Activated T-helper 1 cell treated with anti-CD3 and anti-CD28 coated beads, Interleukin-12 subunit alpha, Interleukin-12 subunit beta, Interleukin-2, Interleukin-4 antibody, amounts not matched to agents 30 ng/mL and 10 ng/mL and 1 ng/mL, durations not matched to agents 14 hours and 24 hours and 36 hours (primary cell): ENCODE measurements around the gene PRKG1. TPM values are rescaled to one million over a fixed set of nuclear protein-coding genes. Genes with fewer than 3 reads are reported as not detected.

ENCODE experiments used
- DNase-seq: peaks from one replicate; pipeline ENCODE4 v3.0.0; 2021; ENCODE audit warnings: low spot score
- H3K27ac Mint-ChIP-seq: one replicate; pipeline ENCODE4 v1.8.0; 2021; ENCODE audit warnings: mild to moderate bottlenecking, mixed read lengths
- H3K27me3 Mint-ChIP-seq: one replicate; pipeline ENCODE4 v1.8.0; 2022; ENCODE audit warnings: mild to moderate bottlenecking, moderate library complexity, mixed read lengths; ENCODE audit not compliant: insufficient read depth
- H3K36me3 Mint-ChIP-seq: one replicate; pipeline ENCODE4 v1.8.0; 2021; ENCODE audit warnings: low read depth, mixed read lengths
- H3K4me1 Mint-ChIP-seq: one replicate; pipeline ENCODE4 v1.8.0; 2021; ENCODE audit warnings: low read depth, mixed read lengths
- H3K4me3 Mint-ChIP-seq: one replicate; pipeline ENCODE4 v1.8.0; 2021; ENCODE audit warnings: mild to moderate bottlenecking, moderate library complexity, mixed read lengths
- H3K9me3 Mint-ChIP-seq: one replicate; pipeline ENCODE4 v1.8.0; 2021; ENCODE audit warnings: mixed read lengths
- intact Hi-C: fragments of 100-400 bp; cut with micrococcal nuclease; formaldehyde crosslinking; loops from one replicate; pipeline ENCODE4 v1.15.1; 2024
- total RNA-seq: library from RNA; stranded (reverse); gene quantifications from 2 replicates; pipeline ENCODE4 v1.2.3, GENCODE V29; 2022

The PRKG1 gene
- total RNA-seq, 1 donor from 2014 or later = not detected

GRCh38 chr10:52040486-52040885 lies 966.2 kb downstream of the PRKG1 start:
- Mint-ChIP-seq H3K27me3 (peaks cover 2% of the 10 kb centered on the region), H3K4me1 (no peaks in the 10 kb centered on the region), H3K4me3 (no peak overlapping the region), H3K36me3 (no peaks in the 10 kb centered on the region), H3K9me3 (no peaks in the 10 kb centered on the region), H3K27ac (no peak overlapping the region)
- intact Hi-C loops = no loop called here
- DNase-seq = no peak

GRCh38 chr10:52043811-52044210 lies 969.5 kb downstream of the PRKG1 start:
- no peaks in the 10 kb centered on the region for H3K36me3 Mint-ChIP-seq
- H3K27me3 Mint-ChIP-seq = peaks cover 2% of the 10 kb centered on the region
- intact Hi-C loops = no loop called here
- no peaks in the 10 kb centered on the region for H3K9me3 Mint-ChIP-seq
- H3K4me1 Mint-ChIP-seq = no peaks in the 10 kb centered on the region
- no peak for DNase-seq
- no peak overlapping the region for H3K4me3 Mint-ChIP-seq
- no peak overlapping the region for H3K27ac Mint-ChIP-seq

- Mint-ChIP-seq H3K27me3 (peaks cover 2% of the 10 kb centered on the region), H3K27ac (no peak overlapping the region), H3K36me3 (no peaks in the 10 kb centered on the region), H3K4me3 (no peak overlapping the region), H3K9me3 (no peaks in the 10 kb centered on the region), H3K4me1 (no peaks in the 10 kb centered on the region)
- no peak for DNase-seq
- intact Hi-C loops = no loop called here
Observed at GRCh38 chr10:52048051-52048450, 973.8 kb downstream of the PRKG1 start.

GRCh38 chr10:52050429-52051047 lies 976.3 kb downstream of the PRKG1 start:
- Mint-ChIP-seq H3K27me3 (no peaks in the 10 kb centered on the region), H3K27ac (no peak overlapping the region), H3K36me3 (no peaks in the 10 kb centered on the region), H3K9me3 (no peaks in the 10 kb centered on the region), H3K4me1 (no peaks in the 10 kb centered on the region), H3K4me3 (no peak overlapping the region)
- no peak for DNase-seq
- intact Hi-C loops = no loop called here

- no peak overlapping the region for H3K27ac Mint-ChIP-seq
- H3K36me3 Mint-ChIP-seq = no peaks in the 10 kb centered on the region
- intact Hi-C loops = no loop called here
- H3K9me3 Mint-ChIP-seq = no peaks in the 10 kb centered on the region
- H3K4me1 Mint-ChIP-seq = no peaks in the 10 kb centered on the region
- H3K4me3 Mint-ChIP-seq = no peak overlapping the region
- H3K27me3 Mint-ChIP-seq = no peaks in the 10 kb centered on the region
- no peak for DNase-seq
Observed at GRCh38 chr10:52053497-52053896, 979.2 kb downstream of the PRKG1 start.

- no peak for DNase-seq
- intact Hi-C loops = no loop called here
- no peaks in the 10 kb centered on the region for H3K4me1 Mint-ChIP-seq
Observed at GRCh38 chr10:52056291-52056690, 982.0 kb downstream of the PRKG1 start.

GRCh38 chr10:52059089-52059488 lies 984.8 kb downstream of the PRKG1 start:
- intact Hi-C loops = no loop called here
- no peak for DNase-seq
- no peaks in the 10 kb centered on the region for H3K27me3 Mint-ChIP-seq
- no peak overlapping the region for H3K4me3 Mint-ChIP-seq
- no peaks in the 10 kb centered on the region for H3K4me1 Mint-ChIP-seq
- H3K9me3 Mint-ChIP-seq = no peaks in the 10 kb centered on the region
- no peaks in the 10 kb centered on the region for H3K36me3 Mint-ChIP-seq
- no peak overlapping the region for H3K27ac Mint-ChIP-seq

More at GRCh38 chr10:52056291-52056690, 982.0 kb downstream of the PRKG1 start:
- Mint-ChIP-seq H3K27me3 (no peaks in the 10 kb centered on the region), H3K4me3 (no peak overlapping the region), H3K27ac (no peak overlapping the region), H3K36me3 (no peaks in the 10 kb centered on the region), H3K9me3 (no peaks in the 10 kb centered on the region)

- no peak for DNase-seq
- intact Hi-C loops = no loop called here
- Mint-ChIP-seq H3K9me3 (peaks cover under 1% of the 10 kb centered on the region), H3K4me3 (no peak overlapping the region), H3K36me3 (no peaks in the 10 kb centered on the region), H3K27me3 (no peaks in the 10 kb centered on the region), H3K4me1 (no peaks in the 10 kb centered on the region), H3K27ac (no peak overlapping the region)
Observed at GRCh38 chr10:52063159-52063558, 988.9 kb downstream of the PRKG1 start.

GRCh38 chr10:52064084-52064845 lies 990.0 kb downstream of the PRKG1 start:
- H3K27ac Mint-ChIP-seq = no peak overlapping the region
- intact Hi-C loops = no loop called here
- no peaks in the 10 kb centered on the region for H3K4me1 Mint-ChIP-seq
- peaks cover 3% of the 10 kb centered on the region for H3K9me3 Mint-ChIP-seq
- H3K4me3 Mint-ChIP-seq = no peak overlapping the region
- no peak for DNase-seq
- no peaks in the 10 kb centered on the region for H3K36me3 Mint-ChIP-seq
- no peaks in the 10 kb centered on the region for H3K27me3 Mint-ChIP-seq

- Mint-ChIP-seq H3K27me3 (no peaks in the 10 kb centered on the region), H3K36me3 (no peaks in the 10 kb centered on the region)
Observed at GRCh38 chr10:52066383-52066782, 992.1 kb downstream of the PRKG1 start.

GRCh38 chr10:52068485-52068884 lies 994.2 kb downstream of the PRKG1 start:
- intact Hi-C loops = no loop called here
- no peaks in the 10 kb centered on the region for H3K36me3 Mint-ChIP-seq

More at GRCh38 chr10:52066383-52066782, 992.1 kb downstream of the PRKG1 start:
- DNase-seq = no peak
- Mint-ChIP-seq H3K4me3 (no peak overlapping the region), H3K27ac (no peak overlapping the region), H3K9me3 (peaks cover 3% of the 10 kb centered on the region), H3K4me1 (peaks cover 4% of the 10 kb centered on the region)
- intact Hi-C loops = no loop called here

GRCh38 chr10:52071814-52072213 lies 997.5 kb downstream of the PRKG1 start:
- H3K27ac Mint-ChIP-seq = no peak overlapping the region
- no peak for DNase-seq
- H3K36me3 Mint-ChIP-seq = no peaks in the 10 kb centered on the region
- intact Hi-C loops = no loop called here
- no peak overlapping the region for H3K4me3 Mint-ChIP-seq
- H3K4me1 Mint-ChIP-seq = peaks cover 6% of the 10 kb centered on the region
- H3K9me3 Mint-ChIP-seq = peaks cover 3% of the 10 kb centered on the region
- no peaks in the 10 kb centered on the region for H3K27me3 Mint-ChIP-seq

More at GRCh38 chr10:52068485-52068884, 994.2 kb downstream of the PRKG1 start:
- no peak overlapping the region for H3K4me3 Mint-ChIP-seq
- H3K4me1 Mint-ChIP-seq = peaks cover 6% of the 10 kb centered on the region
- H3K27ac Mint-ChIP-seq = no peak overlapping the region
- DNase-seq = no peak
- peaks cover 3% of the 10 kb centered on the region for H3K9me3 Mint-ChIP-seq
- H3K27me3 Mint-ChIP-seq = no peaks in the 10 kb centered on the region

- intact Hi-C loops = no loop called here
- no peak for DNase-seq
- Mint-ChIP-seq H3K9me3 (no peaks in the 10 kb centered on the region), H3K27ac (no peak overlapping the region), H3K4me3 (no peak overlapping the region), H3K27me3 (no peaks in the 10 kb centered on the region), H3K4me1 (peaks cover 6% of the 10 kb centered on the region), H3K36me3 (no peaks in the 10 kb centered on the region)
Observed at GRCh38 chr10:52074505-52075026, 1000.3 kb downstream of the PRKG1 start.
